Stimulated activated CD4-positive, alpha-beta T cell treated with anti-CD3 and anti-CD28 coated beads, Interleukin-1b, Interleukin-23, amount 100 ng/mL, for 24 hours (primary cell): Measurements from ENCODE around the gene PLPP1.
"Not testable (repeated sequence)": the region's sequence is repeated elsewhere in the genome, so short reads cannot be mapped to it uniquely, and the experiment has no call there.

Experiments
- DNase-seq, 4 experiments: peaks; one replicate each; pipeline ENCODE4 v3.0.0-alpha.2; 2020; ENCODE audit warnings: low read depth in 4 of 4, low spot score in 1 of 4

The PLPP1 gene

GRCh38 chr5:55505711-55506110, 29.1 kb downstream of the PLPP1 start:
- DNase-seq = not testable (repeated sequence)

DNA sequence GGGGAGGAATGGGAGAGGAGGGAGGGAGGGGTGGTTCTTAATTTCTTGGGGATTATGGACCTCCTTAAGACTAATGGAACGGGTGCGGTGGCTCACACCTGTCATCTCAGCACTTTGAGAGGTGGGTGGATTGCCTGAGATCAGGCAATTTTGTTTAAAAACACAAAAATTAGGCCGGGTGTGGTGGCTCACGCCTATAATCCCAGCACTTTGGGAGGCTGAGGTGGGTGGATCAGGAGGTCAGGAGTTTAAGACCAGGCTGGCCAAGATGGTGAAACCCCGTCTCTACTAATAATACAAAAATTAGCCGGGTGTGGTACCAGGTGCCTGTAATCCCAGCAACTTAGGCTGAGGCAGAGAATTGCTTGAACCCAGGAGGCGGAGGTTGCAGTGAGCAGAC, 30.8 kb downstream of the PLPP1 start:
- DNase-seq = not testable (repeated sequence)

GRCh38 chr5:55502759-55503158, 32.0 kb downstream of the PLPP1 start:
- no peak for DNase-seq

DNA sequence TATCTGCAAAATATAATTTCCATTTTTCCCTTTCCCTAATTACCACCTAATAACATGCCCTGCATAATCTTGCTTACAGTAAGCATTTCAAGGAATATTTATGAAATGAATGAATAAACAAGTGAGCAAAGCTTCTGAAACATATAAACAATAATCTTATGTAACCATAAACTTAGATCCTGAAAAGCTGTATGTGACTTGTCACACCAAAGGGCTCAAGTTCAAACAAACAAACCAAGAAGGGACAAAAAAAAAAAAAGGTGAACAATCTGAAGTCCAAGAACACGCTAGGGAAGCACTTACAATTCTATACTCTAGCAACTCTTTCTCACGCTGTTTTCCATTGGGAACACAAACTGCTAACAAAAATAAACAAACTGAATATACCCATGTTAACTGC, 36.3 kb downstream of the PLPP1 start:
- DNase-seq = no peak

DNA sequence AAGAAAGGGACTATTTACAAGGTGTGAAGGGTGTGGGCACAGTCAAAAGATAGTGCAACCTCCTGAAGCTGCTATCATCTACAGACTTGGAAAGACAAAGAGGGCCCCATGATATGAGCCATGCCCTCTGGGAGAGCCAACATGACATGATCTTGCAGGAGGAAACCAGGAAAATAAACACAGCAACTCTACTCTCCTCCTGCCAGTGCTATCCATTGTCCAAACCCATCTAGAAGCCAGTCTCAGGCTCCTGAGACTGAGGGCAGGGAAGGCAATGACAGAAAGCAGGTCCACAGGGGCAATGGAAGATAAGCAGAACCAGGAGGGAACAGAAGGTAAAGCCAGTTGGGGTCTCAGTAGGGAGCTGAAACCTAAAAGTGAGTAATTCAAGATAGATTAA, 37.1 kb downstream of the PLPP1 start:
- DNase-seq = no peak

DNA sequence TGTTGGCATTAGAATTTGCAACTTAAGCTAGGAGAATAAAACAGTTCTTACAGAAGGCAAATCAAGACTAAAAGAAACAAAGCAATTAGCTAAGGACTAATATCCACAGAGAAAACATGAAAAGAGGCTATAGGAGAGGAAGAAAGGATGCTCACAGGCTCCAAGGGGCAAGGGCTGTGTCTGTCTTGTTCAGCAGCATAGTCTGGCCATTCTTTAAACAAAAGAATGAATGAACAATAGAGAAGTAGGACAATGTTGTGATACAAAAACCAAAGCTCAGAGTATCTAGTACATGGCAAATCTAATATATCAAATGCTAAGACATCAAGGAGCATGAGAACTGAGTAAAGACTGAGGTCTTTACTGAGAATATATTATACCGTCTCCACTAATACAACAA, 39.5 kb downstream of the PLPP1 start:
- DNase-seq = no peak

DNA sequence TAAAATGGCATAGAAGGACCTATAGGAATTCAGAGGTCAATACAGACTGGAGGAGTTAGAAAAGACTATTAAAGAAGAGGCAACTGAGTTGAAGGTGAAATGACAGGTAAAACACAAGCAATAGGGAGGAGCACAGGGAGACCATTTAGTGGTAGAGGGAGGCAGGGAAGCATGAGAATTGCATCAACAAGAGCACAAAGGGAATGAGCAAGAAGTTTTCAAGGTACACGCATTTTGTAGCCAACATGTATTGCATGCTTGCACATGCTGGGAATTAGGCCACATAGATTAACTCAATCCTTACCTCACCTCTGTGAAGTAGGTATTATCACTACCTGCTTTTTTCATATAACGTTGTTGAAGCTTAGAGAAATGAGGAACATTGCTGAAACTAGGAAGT, 42.3 kb downstream of the PLPP1 start:
- no peak for DNase-seq

DNA sequence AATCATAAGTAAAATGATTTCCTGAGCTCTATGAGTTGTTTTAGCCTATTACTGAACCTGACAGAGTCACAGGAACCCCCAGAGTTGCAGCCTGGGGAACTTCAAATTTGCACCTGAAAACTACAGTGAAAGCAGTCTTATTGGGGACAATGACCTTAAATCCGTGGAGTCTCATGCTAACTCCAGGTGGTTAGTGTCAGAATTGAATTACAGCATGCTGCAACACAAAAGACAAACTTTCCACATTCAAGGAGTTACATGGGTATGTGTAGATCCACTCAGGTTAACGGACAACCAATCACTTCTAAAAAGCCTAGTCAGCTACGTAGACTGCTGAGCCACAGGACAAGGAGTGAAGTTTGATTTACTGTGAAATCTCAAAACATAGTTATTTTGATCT, 49.7 kb downstream of the PLPP1 start:
- no peak for DNase-seq

GRCh38 chr5:55484531-55484930, 50.2 kb downstream of the PLPP1 start:
- no peak for DNase-seq

GRCh38 chr5:55483885-55484284, 50.9 kb downstream of the PLPP1 start:
- no peak for DNase-seq

DNA sequence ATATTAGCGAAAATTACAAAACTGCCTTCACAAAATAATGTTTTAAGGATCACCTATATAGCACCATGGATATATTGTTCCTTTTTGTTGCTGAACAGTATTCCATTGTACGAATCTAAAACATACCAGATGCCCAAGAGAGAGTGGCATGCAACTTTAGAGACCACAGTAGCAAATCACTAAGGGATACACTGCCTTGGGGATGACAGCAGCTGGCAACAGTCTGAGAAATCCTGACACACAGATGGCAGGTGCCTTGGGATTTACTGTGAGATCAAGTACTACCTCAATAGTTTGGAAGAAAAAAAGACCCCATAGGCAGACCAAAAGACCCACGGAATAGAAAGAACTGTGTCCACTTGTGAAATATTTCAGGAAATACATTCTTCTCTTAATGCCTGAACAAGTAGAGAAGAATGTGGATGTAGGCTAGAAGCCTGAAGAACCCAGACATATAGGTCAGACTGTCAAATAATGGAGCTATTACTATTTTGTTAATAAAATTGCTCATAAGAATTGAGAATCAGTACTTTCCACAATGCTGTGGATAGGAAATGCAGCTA, 53.4 kb downstream of the PLPP1 start:
- DNase-seq = no peak

GRCh38 chr5:55480781-55481180, 54.0 kb downstream of the PLPP1 start:
- no peak for DNase-seq

- DNase-seq = no peak
Measured at GRCh38 chr5:55472642-55473041, 62.1 kb downstream of the PLPP1 start.

- DNase-seq = no peak
Measured at GRCh38 chr5:55471468-55471867, 63.3 kb downstream of the PLPP1 start.

DNA sequence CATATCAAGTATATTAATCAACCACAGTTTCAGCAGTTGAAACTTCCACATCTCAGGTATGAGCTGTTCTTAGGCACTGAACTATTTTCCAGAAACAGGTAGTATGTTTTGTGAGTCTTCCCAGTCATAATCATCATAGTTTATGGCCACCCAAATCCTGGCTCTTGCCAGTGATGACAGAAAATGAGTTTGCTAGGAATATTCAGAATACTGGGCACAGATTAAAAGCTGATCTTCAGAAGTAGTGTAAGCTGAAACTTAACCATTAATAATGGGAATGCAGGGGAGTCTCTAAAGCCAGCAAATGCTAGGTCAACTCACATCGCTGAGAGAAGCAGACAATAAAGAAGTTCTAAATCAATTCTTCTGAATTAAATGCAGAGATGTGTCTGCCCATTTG, 64.5 kb downstream of the PLPP1 start:
- DNase-seq = no peak

DNA sequence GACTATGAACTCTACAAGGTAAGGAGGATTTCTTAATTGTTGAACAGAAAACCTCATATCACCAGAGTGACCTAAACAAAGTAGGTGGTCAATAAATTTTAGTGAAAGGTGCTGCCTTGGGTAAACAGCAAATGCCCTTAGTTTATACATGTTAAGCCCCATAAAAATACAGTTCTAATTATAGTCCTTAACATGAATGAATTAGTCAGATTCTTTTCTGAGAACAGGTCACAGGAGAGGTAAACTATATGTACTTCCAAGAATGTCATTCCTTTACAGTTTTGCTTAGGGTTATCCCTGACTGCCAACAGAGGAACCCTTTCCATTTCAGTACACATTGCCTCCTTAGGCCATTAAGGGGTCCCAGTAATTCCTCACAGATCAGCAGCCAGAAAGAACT, 64.9 kb downstream of the PLPP1 start:
- no peak for DNase-seq

GRCh38 chr5:55467862-55468551, 66.8 kb downstream of the PLPP1 start:
- DNase-seq = no peak

DNA sequence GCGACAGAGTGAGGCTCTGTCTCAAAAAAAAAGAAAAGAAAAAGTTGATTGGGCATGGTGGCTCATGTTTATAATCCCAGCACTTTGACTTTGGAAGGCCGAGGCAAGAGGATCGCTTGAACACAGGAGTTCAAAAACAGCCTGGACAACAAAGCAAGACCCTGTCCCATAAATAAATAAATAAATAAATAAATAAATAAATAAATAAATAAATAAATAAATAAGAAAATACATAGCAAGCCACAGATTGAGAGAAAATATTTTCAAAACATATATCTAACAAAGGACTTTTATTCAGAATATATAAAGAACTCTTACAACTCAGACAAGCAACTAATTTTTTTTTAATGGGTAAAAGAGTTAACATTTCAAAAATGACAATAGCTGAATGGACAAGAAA, 71.2 kb downstream of the PLPP1 start:
- DNase-seq = no peak

- DNase-seq = no peak
Measured at GRCh38 chr5:55459572-55459971, 75.2 kb downstream of the PLPP1 start.

- DNase-seq = no peak
Measured at GRCh38 chr5:55456216-55456895, 78.4 kb downstream of the PLPP1 start.

- DNase-seq = no peak
Measured at GRCh38 chr5:55454282-55454681, 80.5 kb downstream of the PLPP1 start.

DNA sequence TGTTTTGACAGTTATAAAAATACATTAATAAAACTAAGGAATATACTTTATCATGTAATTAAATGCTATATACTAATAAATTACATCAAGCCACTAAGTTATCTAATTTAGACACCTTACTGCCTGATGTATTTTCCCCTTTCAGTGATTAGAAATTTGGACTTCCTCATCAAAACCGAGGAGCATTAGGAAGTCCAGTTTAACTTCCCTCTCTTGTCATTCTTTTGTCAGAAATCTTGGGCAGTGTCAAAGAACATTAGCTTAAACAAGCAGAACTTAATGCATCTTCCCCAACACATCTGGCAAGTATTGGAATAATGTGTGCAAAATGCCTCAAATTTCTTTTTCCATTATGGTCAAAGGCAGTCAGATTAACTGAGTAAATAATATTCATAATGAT, 81.6 kb downstream of the PLPP1 start:
- no peak for DNase-seq

- no peak for DNase-seq
Measured at GRCh38 chr5:55451976-55452375, 82.8 kb downstream of the PLPP1 start.
